Measurements from ENCODE around the gene EXOC3L1.

GRCh38 chr16:67201411-67202345 lies 11.7 kb upstream of the EXOC3L1 start:
- no peak for TF ChIP-seq GATA2 (IDR thresholded peaks at IDR 0.05; ENCODE audit: low read depth, low read length)
- no peak for TF ChIP-seq GATA3 (IDR thresholded peaks at IDR 0.05; ENCODE audit: low read depth, low read length)
